Nephron progenitor cell (in vitro differentiated cells): ENCODE results near the gene RPUSD2.

Experiments used
- DNase-seq: peaks from one replicate; pipeline ENCODE4 v3.0.0; 2021
- H3K27ac Mint-ChIP-seq: 2 replicates; pipeline ENCODE4 v1.8.0; 2021; ENCODE audit warnings: mild to moderate bottlenecking, moderate library complexity, mixed read lengths
- H3K27me3 Mint-ChIP-seq: 2 replicates; pipeline ENCODE4 v1.8.0; 2021; ENCODE audit warnings: mild to moderate bottlenecking, low read depth, mixed read lengths; ENCODE audit not compliant: poor library complexity
- H3K36me3 Mint-ChIP-seq: 2 replicates; pipeline ENCODE4 v1.8.0; 2021; ENCODE audit warnings: low read depth, mixed read lengths
- H3K4me1 Mint-ChIP-seq: 2 replicates; pipeline ENCODE4 v1.8.0; 2021; ENCODE audit warnings: mixed read lengths
- H3K4me3 Mint-ChIP-seq: 2 replicates; pipeline ENCODE4 v1.8.0; 2021; ENCODE audit warnings: mild to moderate bottlenecking, moderate library complexity, mixed read lengths
- H3K9me3 Mint-ChIP-seq: 2 replicates; pipeline ENCODE4 v1.8.0; 2021; ENCODE audit warnings: mild to moderate bottlenecking, moderate library complexity, mixed read lengths
- TF ChIP-seq, protein P1 (sequence below): fragments of 200-600 bp; sonication (generic); IDR thresholded peaks from 2 replicates; pipeline ENCODE4 v1.5.0; 2021; ENCODE audit warnings: antibody characterized with exemption

RPUSD2 gene, protein sequence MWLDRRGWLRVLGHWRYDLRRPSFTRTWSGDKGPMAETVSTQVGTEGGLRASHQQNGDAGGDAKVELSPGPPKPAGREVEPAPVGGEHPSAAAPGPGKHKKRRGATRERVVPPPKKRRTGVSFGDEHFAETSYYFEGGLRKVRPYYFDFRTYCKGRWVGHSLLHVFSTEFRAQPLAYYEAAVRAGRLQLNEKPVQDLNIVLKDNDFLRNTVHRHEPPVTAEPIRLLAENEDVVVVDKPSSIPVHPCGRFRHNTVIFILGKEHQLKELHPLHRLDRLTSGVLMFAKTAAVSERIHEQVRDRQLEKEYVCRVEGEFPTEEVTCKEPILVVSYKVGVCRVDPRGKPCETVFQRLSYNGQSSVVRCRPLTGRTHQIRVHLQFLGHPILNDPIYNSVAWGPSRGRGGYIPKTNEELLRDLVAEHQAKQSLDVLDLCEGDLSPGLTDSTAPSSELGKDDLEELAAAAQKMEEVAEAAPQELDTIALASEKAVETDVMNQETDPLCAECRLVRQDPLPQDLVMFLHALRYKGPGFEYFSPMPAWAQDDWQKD

DNA sequence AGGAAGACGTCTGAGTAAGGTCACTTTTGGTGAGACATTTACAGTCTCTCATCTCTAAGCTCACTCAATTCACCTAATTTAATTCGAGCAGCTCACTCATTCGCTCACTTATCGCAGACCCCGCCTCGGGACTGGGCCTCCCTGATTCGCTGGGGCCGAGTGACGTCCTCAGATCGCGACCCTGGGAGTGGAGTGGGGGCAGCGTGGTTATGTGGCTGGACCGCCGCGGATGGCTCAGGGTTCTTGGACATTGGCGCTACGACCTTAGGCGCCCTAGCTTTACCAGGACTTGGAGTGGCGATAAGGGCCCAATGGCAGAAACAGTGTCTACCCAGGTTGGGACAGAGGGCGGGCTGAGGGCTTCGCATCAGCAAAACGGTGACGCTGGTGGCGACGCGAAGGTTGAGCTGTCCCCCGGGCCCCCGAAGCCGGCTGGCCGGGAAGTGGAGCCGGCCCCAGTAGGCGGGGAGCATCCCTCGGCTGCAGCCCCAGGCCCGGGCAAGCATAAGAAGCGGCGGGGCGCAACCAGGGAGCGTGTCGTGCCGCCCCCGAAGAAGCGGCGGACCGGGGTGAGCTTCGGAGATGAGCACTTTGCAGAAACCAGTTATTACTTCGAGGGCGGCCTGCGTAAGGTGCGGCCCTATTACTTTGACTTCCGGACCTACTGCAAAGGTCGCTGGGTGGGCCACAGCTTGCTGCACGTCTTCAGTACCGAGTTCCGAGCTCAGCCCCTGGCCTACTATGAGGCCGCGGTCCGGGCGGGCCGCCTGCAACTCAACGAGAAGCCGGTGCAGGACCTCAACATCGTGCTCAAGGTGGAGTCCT, at the start of gene RPUSD2:
RPUSD2 (plus strand) TSS at position 171 of the 825 bp plus-strand sequence; CDS start at position 210, 39 bp downstream.
- Mint-ChIP-seq H3K36me3 (peaks cover 26% of the 10 kb centered on the region), H3K4me1 (peaks cover 49% of the 10 kb centered on the region), H3K27me3 (peaks cover 15% of the 10 kb centered on the region), H3K9me3 (no peaks in the 10 kb centered on the region), H3K4me3 (peak within 1 kb of the TSS; percentile 98), H3K27ac (peak within 1 kb of the TSS; percentile 98)
- DNase-seq, result peak; percentile 93
- TF ChIP-seq, protein P1, sequence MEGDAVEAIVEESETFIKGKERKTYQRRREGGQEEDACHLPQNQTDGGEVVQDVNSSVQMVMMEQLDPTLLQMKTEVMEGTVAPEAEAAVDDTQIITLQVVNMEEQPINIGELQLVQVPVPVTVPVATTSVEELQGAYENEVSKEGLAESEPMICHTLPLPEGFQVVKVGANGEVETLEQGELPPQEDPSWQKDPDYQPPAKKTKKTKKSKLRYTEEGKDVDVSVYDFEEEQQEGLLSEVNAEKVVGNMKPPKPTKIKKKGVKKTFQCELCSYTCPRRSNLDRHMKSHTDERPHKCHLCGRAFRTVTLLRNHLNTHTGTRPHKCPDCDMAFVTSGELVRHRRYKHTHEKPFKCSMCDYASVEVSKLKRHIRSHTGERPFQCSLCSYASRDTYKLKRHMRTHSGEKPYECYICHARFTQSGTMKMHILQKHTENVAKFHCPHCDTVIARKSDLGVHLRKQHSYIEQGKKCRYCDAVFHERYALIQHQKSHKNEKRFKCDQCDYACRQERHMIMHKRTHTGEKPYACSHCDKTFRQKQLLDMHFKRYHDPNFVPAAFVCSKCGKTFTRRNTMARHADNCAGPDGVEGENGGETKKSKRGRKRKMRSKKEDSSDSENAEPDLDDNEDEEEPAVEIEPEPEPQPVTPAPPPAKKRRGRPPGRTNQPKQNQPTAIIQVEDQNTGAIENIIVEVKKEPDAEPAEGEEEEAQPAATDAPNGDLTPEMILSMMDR, result no peak

DNA sequence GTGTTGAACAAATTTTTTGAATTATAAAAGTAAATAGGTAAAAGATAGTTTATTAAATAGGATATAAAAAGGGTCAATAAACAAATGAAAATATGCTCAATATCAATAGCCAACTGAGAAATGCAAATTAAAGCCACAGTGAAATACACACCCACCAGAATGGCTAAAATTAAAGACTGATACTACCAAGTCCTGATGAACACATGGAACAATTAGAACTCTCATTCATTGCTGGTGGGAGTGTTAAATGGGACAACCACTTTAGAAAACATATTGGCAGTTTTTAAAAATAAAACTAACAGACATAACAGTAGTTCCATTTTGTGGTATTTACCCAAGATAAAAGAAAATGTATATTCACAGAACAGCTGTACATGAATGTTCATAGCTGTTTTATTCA, 45.5 kb upstream of the RPUSD2 start:
- DNase-seq, result no peak
- Mint-ChIP-seq H3K36me3 (no peaks in the 10 kb centered on the region), H3K4me3 (no peak overlapping the region), H3K4me1 (peaks cover 5% of the 10 kb centered on the region), H3K9me3 (no peaks in the 10 kb centered on the region), H3K27me3 (peaks cover 7% of the 10 kb centered on the region), H3K27ac (no peak overlapping the region)
- TF ChIP-seq, protein P1, result no peak

DNA sequence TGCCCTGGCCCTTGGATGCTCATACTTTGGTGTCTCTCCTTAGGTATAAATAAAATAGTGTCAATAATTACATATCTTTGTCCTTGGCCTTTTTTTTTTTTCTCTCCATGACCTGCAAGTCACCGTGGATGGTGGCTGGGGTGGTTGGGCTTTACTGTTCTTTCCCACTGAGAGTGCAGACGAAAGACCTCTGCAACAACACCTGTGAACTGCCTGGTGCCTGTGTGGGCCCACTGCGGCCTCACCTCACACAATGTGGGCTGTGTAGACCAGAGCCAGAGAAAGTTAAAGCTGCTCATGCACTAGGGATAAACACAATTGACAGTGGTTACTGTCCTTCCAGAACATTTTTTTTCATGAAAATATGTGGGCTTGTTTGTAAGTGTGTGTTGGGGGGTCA, 43.2 kb upstream of the RPUSD2 start:
- TF ChIP-seq, protein P1, result no peak
- Mint-ChIP-seq H3K4me1 (no peaks in the 10 kb centered on the region), H3K36me3 (no peaks in the 10 kb centered on the region), H3K27me3 (peaks cover 2% of the 10 kb centered on the region), H3K27ac (no peak overlapping the region), H3K4me3 (no peak overlapping the region), H3K9me3 (no peaks in the 10 kb centered on the region)
- DNase-seq, result no peak

DNA sequence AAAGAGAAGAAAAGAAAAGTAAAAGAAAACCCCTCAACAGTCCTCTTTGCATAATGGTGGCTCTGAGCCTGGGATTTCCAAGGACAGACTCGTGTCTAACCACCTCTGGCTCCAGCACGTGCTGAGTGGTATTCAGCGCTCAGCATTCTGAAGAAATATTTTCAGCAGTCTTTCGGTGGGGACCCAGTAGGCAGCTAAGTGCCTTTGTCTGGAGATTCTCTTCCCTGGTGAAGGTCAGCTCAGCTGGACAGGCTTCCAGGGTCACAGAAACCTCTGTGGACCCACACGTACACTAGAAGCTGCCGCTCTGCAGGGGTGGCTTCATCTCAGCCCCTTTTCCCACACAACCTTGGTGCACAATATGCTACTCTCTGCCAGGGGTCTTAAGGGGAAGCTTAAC, 40.3 kb upstream of the RPUSD2 start:
- no peak overlapping the region for H3K27ac Mint-ChIP-seq
- no peak overlapping the region for H3K4me3 Mint-ChIP-seq
- no peak for DNase-seq
- no peaks in the 10 kb centered on the region for H3K36me3 Mint-ChIP-seq
- TF ChIP-seq, protein P1, result no peak
- H3K4me1 Mint-ChIP-seq, result no peaks in the 10 kb centered on the region
- no peaks in the 10 kb centered on the region for H3K9me3 Mint-ChIP-seq
- no peaks in the 10 kb centered on the region for H3K27me3 Mint-ChIP-seq

DNA sequence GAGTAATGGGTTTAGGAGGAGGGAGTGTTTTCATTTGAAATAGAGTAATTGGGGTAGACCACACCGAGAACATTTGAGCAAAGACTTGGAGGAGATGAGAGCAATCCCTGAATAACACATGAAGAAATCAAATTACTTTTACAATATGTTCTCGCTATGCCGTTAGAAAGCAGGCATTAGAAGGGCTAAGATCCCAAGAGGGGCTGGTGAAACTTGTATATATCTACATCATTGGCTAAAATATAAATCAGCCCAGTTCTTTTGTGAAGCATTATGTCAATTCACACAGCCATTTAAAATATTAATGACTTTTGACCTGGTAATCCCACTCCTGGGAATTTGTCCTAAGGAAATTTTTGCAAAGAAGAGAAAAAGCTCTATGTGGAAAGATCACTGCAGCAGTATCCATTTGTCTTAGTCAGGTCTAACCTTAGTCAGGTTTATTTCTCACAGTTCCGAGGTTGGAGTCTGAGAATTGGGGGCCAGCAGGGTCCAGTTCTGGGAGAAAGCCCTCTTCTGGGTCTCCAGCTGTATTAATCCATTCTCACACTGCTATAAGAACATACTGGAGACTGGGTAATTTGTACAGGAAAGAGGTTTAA, 35.2 kb upstream of the RPUSD2 start:
- H3K9me3 Mint-ChIP-seq, result no peaks in the 10 kb centered on the region
- peaks cover 4% of the 10 kb centered on the region for H3K27me3 Mint-ChIP-seq
- TF ChIP-seq, protein P1, result no peak
- H3K4me3 Mint-ChIP-seq, result no peak overlapping the region
- no peak overlapping the region for H3K27ac Mint-ChIP-seq
- no peak for DNase-seq
- peaks cover 27% of the 10 kb centered on the region for H3K4me1 Mint-ChIP-seq
- H3K36me3 Mint-ChIP-seq, result no peaks in the 10 kb centered on the region
